Keratinocyte (primary cell): Measurements from ENCODE around the gene SLC17A5. TPM values are rescaled to one million over a fixed set of nuclear protein-coding genes. Genes with fewer than 3 reads are reported as not detected.

Experiments used
- DNase-seq: peaks from one replicate; pipeline ENCODE4 v3.0.0-alpha.2; 2011; ENCODE audit warnings: low read depth, missing footprints, low spot score
- FAIRE-seq: peaks from 2 replicates; lab custom pipeline; 2011; peaks lifted over from hg19 to GRCh38; lab: Jason Lieb, UNC
- H2AFZ ChIP-seq: 2 replicates; pipeline ENCODE4 v1.6.0; 2012; ENCODE audit warnings: low read length, control low read depth, inconsistent platforms; ENCODE audit not compliant: control insufficient read depth
- H3K27ac ChIP-seq: 2 replicates; pipeline ENCODE4 v1.5.1; 2011; ENCODE audit warnings: low read length; ENCODE audit not compliant: control insufficient read depth, insufficient read depth
- H3K27me3 ChIP-seq: 3 replicates; pipeline ENCODE4 v1.6.0; 2011; ENCODE audit warnings: low read length; ENCODE audit not compliant: control insufficient read depth, insufficient read depth; ENCODE audit errors: extremely low read depth
- H3K36me3 ChIP-seq, 2 experiments: 2 replicates in 1 of 2; 3 replicates in 1 of 2; pipeline ENCODE4 v1.5.1; 2011; ENCODE audit warnings: low read length in 2 of 2, mild to moderate bottlenecking in 1 of 2; ENCODE audit not compliant: control insufficient read depth in 2 of 2, insufficient read depth in 2 of 2; ENCODE audit errors: extremely low read depth in 1 of 2
- H3K4me1 ChIP-seq: 3 replicates; pipeline ENCODE4 v1.5.1; 2011; ENCODE audit warnings: low read length; ENCODE audit not compliant: control insufficient read depth, insufficient read depth; ENCODE audit errors: extremely low read depth
- H3K4me2 ChIP-seq: 3 replicates; pipeline ENCODE4 v1.6.0; 2011; ENCODE audit warnings: low read depth, low read length; ENCODE audit not compliant: control insufficient read depth, insufficient read depth; ENCODE audit errors: extremely low read depth
- H3K4me3 ChIP-seq, 3 experiments: fragments of 200-600 bp in 1 of 3; sonication (generic) in 1 of 3; 2 replicates in 2 of 3; 3 replicates in 1 of 3; pipeline ENCODE4 v1.5.1; 2011 to 2016; ENCODE audit warnings: low read length in 3 of 3, mild to moderate bottlenecking in 3 of 3, control low read depth in 2 of 3, inconsistent platforms in 1 of 3, low read depth in 1 of 3, mixed read lengths in 1 of 3, mixed run types in 1 of 3, moderate library complexity in 1 of 3; ENCODE audit not compliant: control insufficient read depth in 2 of 3, insufficient read depth in 2 of 3; ENCODE audit errors: extremely low read depth in 1 of 3
- H3K79me2 ChIP-seq: 2 replicates; pipeline ENCODE4 v1.6.0; 2012; ENCODE audit warnings: low read length; ENCODE audit not compliant: control insufficient read depth, insufficient read depth
- H3K9ac ChIP-seq: 3 replicates; pipeline ENCODE4 v1.6.0; 2011; ENCODE audit warnings: low read length; ENCODE audit not compliant: control insufficient read depth, insufficient read depth; ENCODE audit errors: extremely low read depth
- H3K9me1 ChIP-seq: 3 replicates; pipeline ENCODE4 v1.6.0; 2011; ENCODE audit warnings: low read length; ENCODE audit not compliant: control insufficient read depth, insufficient read depth; ENCODE audit errors: extremely low read depth
- H3K9me3 ChIP-seq: 2 replicates; pipeline ENCODE4 v1.5.1; 2012; ENCODE audit warnings: low read depth, low read length; ENCODE audit not compliant: control insufficient read depth
- H4K20me1 ChIP-seq: 3 replicates; pipeline ENCODE4 v1.6.0; 2011; ENCODE audit warnings: low read length; ENCODE audit not compliant: control insufficient read depth, insufficient read depth; ENCODE audit errors: extremely low read depth
- CTCF ChIP-seq, 3 experiments: IDR thresholded peaks in 1 of 3; conservative IDR thresholded peaks in 1 of 3; optimal IDR thresholded peaks in 1 of 3; 2 replicates in 2 of 3; 3 replicates in 1 of 3; pipeline versions ENCODE3 to v1.5.1; 2011; ENCODE audit warnings: low read length in 3 of 3, mild to moderate bottlenecking in 3 of 3, moderate library complexity in 2 of 3, control low read depth in 1 of 3, inconsistent platforms in 1 of 3; ENCODE audit not compliant: insufficient read depth in 2 of 3; ENCODE audit errors: extremely low read depth in 1 of 3
- EZH2 ChIP-seq: IDR thresholded peaks from one replicate; pipeline ENCODE4 v1.6.1; 2012; ENCODE audit warnings: inconsistent platforms, mild to moderate bottlenecking, low read length, moderate library complexity
- dilution Hi-C: fragments of 300-500 bp; cut with MboI; formaldehyde crosslinking; loops from one replicate; pipeline ENCODE4 v1.7.0; 2020; ENCODE audit warnings: low sequenced_read_pairs; ENCODE audit not compliant: extremely low pct_ligation_motif_present
- polyA plus RNA-seq, 5 experiments: library from polyadenylated mRNA; depleted of rRNA in 3 of 5; stranded (reverse) in 3 of 5; stranded (forward) in 1 of 5; unstranded in 1 of 5; fragments of >200 nt; gene quantifications; 1 replicate in 1 of 5; 2 replicates in 3 of 5; 3 replicates in 1 of 5; pipeline versions ENCODE4 v1.2.1 to v1.2.3, GENCODE V29; 2011 to 2012; ENCODE audit warnings: missing spikeins in 2 of 5, low read depth in 1 of 5, low replicate concordance in 1 of 5

Gene SLC17A5
- polyA plus RNA-seq, 1 donor (not counting 4 experiments of a cell fraction or from before 2014, with no cell fraction given) = 8.7 TPM

GRCh38 chr6:73565767-73566485, 87.9 kb downstream of the SLC17A5 start:
- Histone ChIP-seq H4K20me1 (no peaks in the 10 kb centered on the region), H3K9ac (no peak overlapping the region), H3K9me3 (no peaks in the 10 kb centered on the region), H3K27me3 (no peaks in the 10 kb centered on the region), H3K27ac (no peak overlapping the region), H3K4me2 (no peak overlapping the region), H3K79me2 (no peaks in the 10 kb centered on the region), H3K4me1 (peaks cover 5% of the 10 kb centered on the region), H3K4me3 (no peak overlapping the region), H3K9me1 (no peaks in the 10 kb centered on the region), H2AFZ (peak overlapping the region; percentile 41), H3K36me3 (no peaks in the 10 kb centered on the region)
- dilution Hi-C loops = no loop called here
- FAIRE-seq (no peak), DNase-seq (no peak)
- TF ChIP-seq CTCF (optimal IDR thresholded peaks at IDR 0.05 in 1 of 3, IDR thresholded peaks at IDR 0.05 in 1 of 3, conservative IDR thresholded peaks at IDR 0.05 in 1 of 3; ENCODE audit: extremely low read depth in 1 of 3, insufficient read depth in 2 of 3, low read length in 3 of 3) (no peak), EZH2 (no peak)

DNA sequence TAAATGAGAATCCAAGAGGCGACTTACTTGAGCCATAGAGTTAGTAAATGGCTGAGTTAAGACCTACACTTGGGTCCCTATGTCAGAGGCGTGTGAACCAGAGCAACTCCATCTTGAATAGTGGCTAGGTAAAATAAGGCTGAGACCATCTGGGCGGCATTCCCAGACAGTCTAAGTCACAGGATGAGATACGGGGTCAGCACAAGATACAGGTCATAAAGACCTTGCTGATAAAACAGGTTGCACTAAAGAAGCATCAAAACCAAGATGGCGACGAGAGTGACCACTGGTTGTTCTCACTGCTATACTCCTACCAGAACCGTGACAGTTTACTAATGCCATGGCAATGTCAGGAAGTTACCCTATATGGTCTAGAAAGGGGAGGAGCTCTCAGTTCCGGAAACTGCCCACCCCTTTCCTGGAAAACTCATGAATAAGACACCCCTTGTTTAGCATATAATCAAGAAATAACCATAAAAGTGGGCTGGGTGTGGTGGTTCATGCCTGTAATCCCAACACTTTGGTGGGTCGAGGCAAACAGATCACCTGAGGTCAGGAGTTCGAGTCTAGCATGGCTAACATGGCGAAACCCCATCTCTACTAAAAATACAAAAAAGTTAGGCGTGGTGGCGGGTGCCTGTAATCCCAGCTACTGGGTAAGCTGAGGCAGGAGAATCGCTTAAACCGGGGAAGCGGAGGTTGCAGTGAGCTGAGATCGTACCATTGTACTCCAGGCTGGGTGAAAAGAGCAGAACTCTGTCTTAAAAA, 89.0 kb downstream of the SLC17A5 start:
- no peaks in the 10 kb centered on the region for H4K20me1 ChIP-seq
- TF ChIP-seq EZH2 (no peak), CTCF (optimal IDR thresholded peaks at IDR 0.05 in 1 of 3, IDR thresholded peaks at IDR 0.05 in 1 of 3, conservative IDR thresholded peaks at IDR 0.05 in 1 of 3; ENCODE audit: extremely low read depth in 1 of 3, insufficient read depth in 2 of 3, low read length in 3 of 3) (no peak)
- FAIRE-seq (no peak), DNase-seq (no peak)
- no peaks in the 10 kb centered on the region for H3K9me1 ChIP-seq
- no peaks in the 10 kb centered on the region for H3K36me3 ChIP-seq
- H3K9ac ChIP-seq = no peak overlapping the region
- H3K9me3 ChIP-seq = no peaks in the 10 kb centered on the region
- dilution Hi-C loops = no loop called here
- no peaks in the 10 kb centered on the region for H3K27me3 ChIP-seq
- no peak overlapping the region for H3K27ac ChIP-seq
- H3K4me2 ChIP-seq = no peak overlapping the region
- H3K79me2 ChIP-seq = no peaks in the 10 kb centered on the region
- H3K4me3 ChIP-seq = no peak overlapping the region
- H3K4me1 ChIP-seq = peaks cover 5% of the 10 kb centered on the region
- H2AFZ ChIP-seq = no peak overlapping the region
